Measurements from ENCODE around the gene ALAS2.
A peak's percentile ranks its signal among the peaks of the same experiment; 100 is the strongest.
"Not testable (repeated sequence)": the region's sequence is repeated elsewhere in the genome, so short reads cannot be mapped to it uniquely, and the experiment has no call there.

ALAS2 gene, protein sequence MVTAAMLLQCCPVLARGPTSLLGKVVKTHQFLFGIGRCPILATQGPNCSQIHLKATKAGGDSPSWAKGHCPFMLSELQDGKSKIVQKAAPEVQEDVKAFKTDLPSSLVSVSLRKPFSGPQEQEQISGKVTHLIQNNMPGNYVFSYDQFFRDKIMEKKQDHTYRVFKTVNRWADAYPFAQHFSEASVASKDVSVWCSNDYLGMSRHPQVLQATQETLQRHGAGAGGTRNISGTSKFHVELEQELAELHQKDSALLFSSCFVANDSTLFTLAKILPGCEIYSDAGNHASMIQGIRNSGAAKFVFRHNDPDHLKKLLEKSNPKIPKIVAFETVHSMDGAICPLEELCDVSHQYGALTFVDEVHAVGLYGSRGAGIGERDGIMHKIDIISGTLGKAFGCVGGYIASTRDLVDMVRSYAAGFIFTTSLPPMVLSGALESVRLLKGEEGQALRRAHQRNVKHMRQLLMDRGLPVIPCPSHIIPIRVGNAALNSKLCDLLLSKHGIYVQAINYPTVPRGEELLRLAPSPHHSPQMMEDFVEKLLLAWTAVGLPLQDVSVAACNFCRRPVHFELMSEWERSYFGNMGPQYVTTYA

DNA sequence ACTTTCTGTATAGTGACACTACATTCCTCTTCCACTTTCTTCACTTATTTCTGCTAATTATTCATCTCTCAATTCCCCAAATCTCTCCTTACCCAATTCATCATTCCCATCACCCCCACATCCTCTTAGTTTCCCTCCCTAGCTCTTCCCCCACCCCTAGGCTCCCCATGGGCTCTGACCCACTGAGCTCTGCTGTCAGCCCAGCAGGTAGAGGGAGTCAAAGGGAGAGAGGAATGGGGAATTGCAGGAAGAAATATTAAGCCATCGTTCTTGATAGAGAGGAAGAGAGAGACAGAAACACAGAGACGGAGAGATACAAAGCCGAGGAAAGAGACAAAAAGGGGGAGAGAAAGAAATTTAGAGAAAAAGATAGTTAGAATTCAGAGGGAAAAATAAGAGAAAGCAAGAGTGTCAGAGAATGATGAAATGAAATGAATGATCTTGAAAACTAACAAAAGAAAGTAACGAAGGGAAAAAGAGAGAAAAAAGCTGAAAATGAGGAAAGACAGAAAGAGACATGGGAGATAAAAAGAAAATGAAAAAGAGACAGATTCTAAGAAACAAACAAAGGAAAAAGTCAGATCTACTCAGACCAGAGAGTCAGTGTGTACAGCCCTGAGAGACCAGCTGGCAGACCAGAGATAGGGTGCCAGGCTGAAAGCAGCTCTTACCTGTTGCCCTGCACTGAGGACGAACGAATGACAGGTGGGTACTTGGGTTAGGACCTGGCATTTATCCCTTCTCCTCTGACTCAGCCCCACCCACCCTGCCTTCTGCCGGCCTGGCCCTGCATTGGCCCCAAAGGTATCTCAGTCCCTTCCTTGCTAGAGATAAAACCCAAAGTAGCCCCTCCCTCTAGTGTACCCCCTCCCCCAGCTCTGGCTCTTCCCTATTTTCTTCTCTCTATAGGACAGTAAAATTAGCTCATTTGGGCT is at the start of gene ALAS2:
Gene ALAS2 (minus strand): TSS at position 707 of the 935 bp plus-strand sequence. CDS start 4,977 bp downstream, outside the sequence.
- ATAC-seq (no peak), DNase-seq (no peak)

- ATAC-seq (no peak), DNase-seq (no peak)
Measured at GRCh38 chrX:55074851-55075467, 44.2 kb upstream of the ALAS2 start, which contains the start of gene PAGE2B. TSS of gene PAGE2B (plus strand) at chrX:55075030. CDS start at chrX:55076042, 1,012 bp downstream.

GRCh38 chrX:55072286-55072685 is 41.5 kb upstream of the ALAS2 start:
- DNase-seq = no peak

DNA sequence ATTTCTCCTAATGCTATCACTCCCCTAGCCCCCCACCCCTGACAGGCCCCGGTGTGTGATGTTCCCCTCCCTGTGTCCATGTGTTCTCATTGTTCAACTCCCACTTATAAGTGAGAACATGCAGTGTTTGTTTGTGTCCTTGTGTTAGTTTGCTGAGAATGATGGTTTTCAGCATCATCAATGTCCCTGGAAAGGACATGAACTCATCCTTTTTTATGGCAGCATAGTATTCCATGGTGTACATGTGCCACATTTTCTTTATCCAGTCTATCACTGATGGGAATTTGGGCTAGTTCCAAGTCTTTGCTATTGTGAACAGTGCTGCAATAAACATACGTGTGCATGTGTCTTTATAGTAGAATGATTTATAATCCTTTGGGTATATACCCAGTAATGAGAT is 36.4 kb upstream of the ALAS2 start:
- not testable (repeated sequence) for DNase-seq, ATAC-seq

More at GRCh38 chrX:55072286-55072685, 41.5 kb upstream of the ALAS2 start:
- ATAC-seq = no peak

DNA sequence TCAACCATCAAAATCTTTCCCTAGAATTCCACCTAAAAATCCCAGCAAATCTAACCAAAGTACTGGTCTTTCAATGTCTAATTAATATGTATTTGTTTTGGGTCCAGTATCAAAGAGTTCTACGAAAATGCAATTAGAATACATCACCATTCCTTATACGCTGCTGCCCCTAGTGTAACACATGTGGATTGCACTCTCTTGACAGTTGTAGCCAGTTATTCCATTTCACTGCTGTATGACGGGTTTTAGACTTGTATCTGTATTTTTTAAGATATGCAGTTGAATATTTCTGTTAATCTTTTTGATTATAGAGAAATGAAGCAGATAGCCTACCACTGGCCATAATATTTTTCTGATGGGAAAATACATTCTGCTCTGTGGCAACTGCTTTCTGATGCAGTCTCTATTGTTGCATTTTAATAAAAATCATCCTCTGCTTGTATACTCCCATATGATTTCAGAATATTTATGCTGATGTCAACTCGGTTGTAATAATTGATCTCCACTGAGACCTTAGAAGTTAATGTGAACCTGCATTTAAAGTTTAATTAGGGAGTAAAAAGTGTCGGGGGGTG is 27.0 kb upstream of the ALAS2 start:
- DNase-seq (peak; percentile 12), ATAC-seq (no peak)

GRCh38 chrX:55056820-55057674 is 26.3 kb upstream of the ALAS2 start:
- DNase-seq (no peak), ATAC-seq (no peak)

DNA sequence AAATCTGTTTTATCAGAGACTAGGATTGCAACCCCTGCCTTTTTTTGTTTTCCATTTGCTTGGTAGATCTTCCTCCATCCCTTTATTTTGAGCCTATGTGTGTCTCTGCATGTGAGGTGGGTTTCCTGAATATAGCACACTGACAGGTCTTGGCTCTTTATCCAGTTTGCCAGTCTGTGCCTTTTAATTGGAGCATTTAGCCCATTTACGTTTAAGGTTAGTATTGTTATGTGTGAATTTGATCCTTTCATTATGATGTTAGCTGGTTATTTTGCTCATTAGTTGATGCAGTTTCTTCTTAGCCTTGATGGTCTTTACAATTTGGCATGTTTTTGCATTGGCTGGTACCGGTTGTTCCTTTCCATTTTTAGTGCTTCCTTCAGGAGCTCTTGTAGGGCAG is 19.8 kb upstream of the ALAS2 start:
- not testable (repeated sequence) for DNase-seq, ATAC-seq

- ATAC-seq (no peak), DNase-seq (no peak)
Measured at GRCh38 chrX:55041514-55041913, 10.7 kb upstream of the ALAS2 start.

DNA sequence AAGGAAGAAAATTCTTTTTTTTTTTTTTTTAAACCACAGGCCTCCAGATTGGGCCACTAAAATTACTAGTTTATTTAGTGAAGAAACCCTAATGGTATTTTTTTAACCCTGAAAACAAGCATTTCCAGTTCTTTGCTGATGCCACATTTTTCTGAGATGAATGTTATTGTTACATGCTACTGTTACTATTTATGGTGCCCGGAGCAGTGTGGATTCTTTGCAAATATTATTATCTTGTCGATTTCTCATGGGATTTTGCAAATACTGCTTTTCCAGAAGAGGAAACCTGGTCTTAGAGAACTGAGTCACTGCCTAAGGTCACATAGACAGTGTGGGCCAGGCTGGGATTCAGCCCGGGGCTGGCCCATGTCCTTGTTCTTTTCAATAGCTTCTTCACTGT is 8.7 kb upstream of the ALAS2 start:
- DNase-seq = no peak
- ATAC-seq = no peak

DNA sequence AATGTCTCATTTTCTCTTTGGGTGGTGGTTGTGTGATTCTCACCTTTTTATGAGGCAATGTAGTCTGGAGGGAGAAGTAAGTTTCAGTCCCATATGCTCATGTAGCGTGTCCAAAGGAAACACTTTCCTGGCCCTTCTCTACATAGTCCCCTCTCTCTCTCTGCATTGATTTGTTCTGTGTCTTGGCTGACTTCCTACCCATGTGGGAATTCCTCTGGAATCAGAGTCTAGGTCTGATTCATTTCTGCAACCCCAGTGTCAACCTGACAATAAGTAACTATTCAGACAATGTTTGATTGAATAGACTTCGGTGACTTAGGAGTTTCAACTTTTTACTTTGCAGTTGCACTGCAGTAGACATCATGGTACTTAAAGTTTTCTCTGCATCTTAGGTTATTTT is 2.7 kb upstream of the ALAS2 start:
- ATAC-seq (no peak), DNase-seq (no peak)

DNA sequence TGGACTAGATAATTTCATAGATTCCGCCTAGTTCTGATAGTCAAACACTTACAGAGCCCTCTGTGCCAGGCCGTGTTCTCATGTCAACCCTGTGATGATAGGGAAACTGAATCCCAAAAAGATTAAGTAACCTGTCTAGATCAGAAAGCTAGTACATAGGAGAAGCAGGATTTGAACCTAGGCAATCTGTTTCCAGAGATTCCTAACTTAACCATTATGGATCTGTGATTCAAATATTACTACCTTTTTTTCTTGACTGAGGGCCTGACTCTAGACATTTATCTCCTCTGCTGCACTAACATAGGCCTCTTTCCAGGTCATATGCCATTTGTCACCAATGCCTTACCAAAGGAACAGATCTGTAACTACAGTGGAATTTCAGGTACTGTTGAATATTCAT is 1.5 kb downstream of the ALAS2 start:
- no peak for DNase-seq
- ATAC-seq = no peak

DNA sequence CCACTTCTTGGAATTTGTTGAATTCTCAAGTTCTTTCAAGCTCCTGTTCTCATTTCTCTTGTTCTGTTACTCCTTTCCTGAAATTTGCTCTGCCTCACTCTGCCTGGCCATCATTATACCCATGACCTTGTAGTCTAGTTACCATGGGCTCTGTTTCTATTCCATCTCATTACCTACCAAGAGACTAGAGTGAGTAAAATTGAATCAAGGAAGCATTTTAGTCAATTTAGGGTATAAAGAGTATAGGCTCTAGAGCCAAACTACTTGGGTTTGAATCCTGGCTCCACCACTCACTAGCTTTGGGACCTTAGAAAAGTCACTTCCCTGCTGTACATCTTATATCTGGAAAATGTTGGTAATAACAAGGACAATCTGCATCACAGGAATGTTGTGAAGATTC is 2.2 kb downstream of the ALAS2 start:
- no peak for DNase-seq
- no peak for ATAC-seq

GRCh38 chrX:55028040-55028439 is 2.7 kb downstream of the ALAS2 start:
- DNase-seq = no peak
- ATAC-seq = no peak

DNA sequence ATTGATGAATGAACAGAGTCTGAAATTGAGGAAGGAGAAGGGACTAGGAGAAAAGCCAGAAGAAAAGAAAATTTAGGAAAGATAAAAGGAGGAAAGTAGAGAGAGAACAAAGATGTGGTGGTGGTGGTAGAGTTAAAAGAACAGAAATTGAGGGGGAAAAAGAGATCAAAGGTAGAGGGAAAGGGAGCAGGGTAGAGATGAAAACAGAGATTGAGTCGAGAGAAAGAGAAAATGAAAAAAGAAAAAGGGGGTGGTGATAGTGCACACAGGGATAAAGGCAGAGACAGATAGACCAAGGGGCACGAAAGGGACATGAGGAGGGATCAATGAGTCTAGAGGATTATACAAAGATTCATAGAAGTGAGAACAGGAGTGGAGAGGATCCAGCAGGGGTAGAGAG is 3.9 kb downstream of the ALAS2 start:
- DNase-seq = no peak
- ATAC-seq = no peak

DNA sequence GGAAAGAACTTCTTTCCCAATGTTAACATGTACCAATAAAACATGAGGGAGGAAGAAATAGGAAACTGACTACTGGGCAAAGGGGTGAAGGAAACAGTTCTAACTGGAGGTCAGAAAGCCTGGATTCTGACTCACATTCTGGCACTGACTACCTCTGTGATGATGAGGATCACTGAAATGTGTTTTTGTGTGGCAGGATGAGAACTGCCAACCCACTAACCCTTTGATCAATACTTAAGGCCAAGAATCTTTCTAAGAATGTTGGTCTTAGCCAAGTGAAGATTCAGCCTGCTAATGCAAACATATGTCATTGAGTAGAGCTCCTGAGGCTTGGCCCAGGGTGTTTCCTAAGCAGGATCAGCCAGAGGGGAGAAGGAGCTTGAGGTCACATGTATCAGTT is 4.6 kb downstream of the ALAS2 start:
- DNase-seq = no peak
- ATAC-seq = no peak

DNA sequence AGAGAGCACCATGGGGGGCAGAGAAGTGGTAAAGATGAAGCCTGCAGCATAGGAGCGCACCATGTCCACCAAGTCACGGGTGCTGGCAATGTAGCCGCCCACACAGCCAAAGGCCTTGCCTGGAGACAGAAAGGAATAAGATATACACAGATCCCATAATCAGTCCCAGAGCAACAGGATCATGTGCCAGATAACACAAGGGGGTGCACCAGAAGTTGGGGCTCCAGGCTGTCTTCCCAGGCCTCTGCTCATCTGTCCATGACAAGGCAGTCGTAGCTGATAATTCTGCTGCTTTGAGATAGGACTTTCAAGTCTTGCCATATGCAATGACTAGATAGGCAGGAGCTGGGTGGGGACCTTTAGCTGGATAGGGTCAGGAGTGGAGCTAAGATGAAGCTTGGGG is 15.9 kb downstream of the ALAS2 start:
- ATAC-seq = no peak

GRCh38 chrX:55011294-55011693 is 19.5 kb downstream of the ALAS2 start:
- no peak for DNase-seq
- no peak for ATAC-seq

More for the DNA sequence above, 15.9 kb downstream of the ALAS2 start:
- DNase-seq = no peak

DNA sequence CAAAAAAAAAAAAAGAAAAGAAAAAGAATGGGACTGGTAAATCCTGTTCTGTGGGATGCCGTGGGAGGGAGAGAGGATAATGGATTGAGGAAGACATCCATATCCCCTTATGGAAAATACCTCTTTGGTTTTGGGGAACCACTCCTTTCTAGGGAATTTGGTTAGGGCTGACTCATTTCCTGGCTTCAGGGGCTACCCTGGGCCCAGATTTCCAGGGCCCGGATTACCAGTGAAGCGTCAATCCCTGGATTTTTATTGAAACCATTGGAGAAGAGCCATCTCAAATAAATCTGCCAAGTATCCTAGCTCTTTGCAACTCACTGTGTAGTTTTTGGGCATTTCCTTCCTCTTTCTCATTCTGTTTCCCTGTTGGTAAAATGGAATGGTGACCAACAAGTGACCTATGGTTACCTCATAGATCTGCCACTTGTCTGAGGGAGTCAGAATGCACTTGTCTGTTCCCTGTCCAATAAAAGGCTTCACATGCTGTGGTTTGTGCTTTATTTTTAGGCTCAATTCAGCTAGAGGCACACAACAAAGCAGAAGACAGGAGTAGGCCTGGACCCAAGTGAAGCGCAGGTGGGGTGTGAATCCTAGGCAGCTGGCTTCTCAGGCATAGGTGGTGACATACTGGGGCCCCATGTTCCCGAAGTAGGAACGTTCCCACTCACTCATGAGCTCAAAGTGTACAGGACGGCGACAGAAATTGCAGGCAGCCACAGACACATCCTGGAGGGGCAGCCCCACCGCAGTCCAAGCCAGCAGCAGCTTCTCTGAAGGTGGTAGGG is 22.0 kb downstream of the ALAS2 start:
- peak; percentile 23 for DNase-seq
- ATAC-seq = peak; percentile 72

- ATAC-seq (no peak), DNase-seq (no peak)
Measured at GRCh38 chrX:55007656-55008055, 23.1 kb downstream of the ALAS2 start.
